Smooth muscle cell (in vitro differentiated cells): ENCODE results near the gene P2RY14. TPM values are rescaled to one million over a fixed set of nuclear protein-coding genes. Genes with fewer than 3 reads are reported as not detected.

ENCODE experiments used
- DNase-seq: peaks from one replicate; lab custom pipeline; 2025; ENCODE audit not compliant: unreplicated experiment; lab: John Stamatoyannopoulos, UW
- H2AFZ ChIP-seq: fragments of 200-600 bp; sonication (generic); 2 replicates; pipeline ENCODE4 v1.6.0; 2016; ENCODE audit warnings: antibody characterized with exemption, low read depth, mild to moderate bottlenecking
- H3F3A ChIP-seq: fragments of 200-600 bp; sonication (generic); 2 replicates; pipeline ENCODE4 v1.6.0; 2017; ENCODE audit warnings: antibody characterized with exemption, low read depth
- H3K27ac ChIP-seq: fragments of 200-600 bp; sonication (generic); 2 replicates; pipeline ENCODE4 v1.5.1; 2016; ENCODE audit warnings: low read depth, mild to moderate bottlenecking
- H3K27me3 ChIP-seq: fragments of 200-600 bp; sonication (generic); 2 replicates; pipeline ENCODE4 v1.6.1; 2016; ENCODE audit warnings: low read depth, mild to moderate bottlenecking
- H3K36me3 ChIP-seq: fragments of 200-600 bp; sonication (generic); 2 replicates; pipeline ENCODE4 v1.5.1; 2016; ENCODE audit warnings: low read depth
- H3K4me1 ChIP-seq: fragments of 200-600 bp; sonication (generic); 2 replicates; pipeline ENCODE4 v1.5.1; 2016; ENCODE audit warnings: low read depth
- H3K4me2 ChIP-seq: fragments of 200-600 bp; sonication (generic); 2 replicates; pipeline ENCODE4 v1.6.0; 2016; ENCODE audit warnings: mild to moderate bottlenecking
- H3K4me3 ChIP-seq: fragments of 200-600 bp; sonication (generic); 2 replicates; pipeline ENCODE4 v1.5.1; 2016; ENCODE audit warnings: mild to moderate bottlenecking
- H3K79me2 ChIP-seq: fragments of 200-600 bp; sonication (generic); 2 replicates; pipeline ENCODE4 v1.6.0; 2016; ENCODE audit warnings: low read depth, mild to moderate bottlenecking
- H3K9ac ChIP-seq: fragments of 200-600 bp; sonication (generic); 2 replicates; pipeline ENCODE4 v1.6.0; 2016; ENCODE audit warnings: low read depth
- H3K9me3 ChIP-seq: fragments of 200-600 bp; sonication (generic); replicated peaks from 2 replicates; pipeline ENCODE4 v1.5.1; 2016; ENCODE audit warnings: low read depth
- H4K20me1 ChIP-seq: fragments of 200-600 bp; sonication (generic); 2 replicates; pipeline ENCODE4 v1.6.0; 2016; ENCODE audit warnings: low read depth
- CTCF ChIP-seq: fragments of 200-600 bp; sonication (generic); IDR thresholded peaks from 2 replicates; pipeline ENCODE4 v1.5.1; 2017; ENCODE audit warnings: borderline replicate concordance, mild to moderate bottlenecking, antibody characterized with exemption; ENCODE audit not compliant: insufficient read depth, poor library complexity, severe bottlenecking
- WGBS: methylation state at CpG from one replicate; pipeline ENCODE4 v1.1.7; 2016; ENCODE audit warnings: low lambda C conversion rate; 5-methylcytosine and 5-hydroxymethylcytosine counted together
- polyA plus RNA-seq: library from polyadenylated mRNA; unstranded; fragments of >200 nt; fragmentation: Nextera tagmentation; extraction: Ambion mirVana; gene quantifications from 2 replicates; pipeline ENCODE4 v1.2.1, GENCODE V29; 2016
- total RNA-seq: library from RNA; depleted of rRNA; stranded (reverse); fragments of >200 nt; gene quantifications from 2 replicates; pipeline ENCODE4 v1.2.3, GENCODE V29; 2014

The P2RY14 gene
- total and polyA plus RNA-seq, 2 experiments from 2014 or later: not detected

- H3K4me2 ChIP-seq: peak within 1 kb of the TSS; percentile 69
- no peak for TF ChIP-seq CTCF
Observed at GRCh38 chr3:151316267-151316991, 38.1 kb upstream of the P2RY14 start, which contains the start of gene GPR87. Gene GPR87, minus strand, starts transcription at chr3:151316820. Its CDS starts 16,720 bp downstream, at chr3:151300100.

GRCh38 chr3:151315846-151316245 lies 37.5 kb upstream of the P2RY14 start:
- Histone ChIP-seq H3K4me3 (peak overlapping the region; percentile 43), H3K79me2 (no peaks in the 10 kb centered on the region), H3K27ac (peak overlapping the region; percentile 97), H3K4me1 (peaks cover 30% of the 10 kb centered on the region), H3F3A (peaks cover 9% of the 10 kb centered on the region), H2AFZ (no peak overlapping the region), H3K27me3 (no peaks in the 10 kb centered on the region), H3K9ac (peak overlapping the region; percentile 93), H3K4me2 (peak overlapping the region; percentile 69), H4K20me1 (no peaks in the 10 kb centered on the region), H3K36me3 (no peaks in the 10 kb centered on the region), H3K9me3 (no peaks in the 10 kb centered on the region)
- TF ChIP-seq CTCF: no peak
- DNase-seq: no peak
- 88% methylated on average over 2 of the region's 2 CpGs for WGBS

More at GRCh38 chr3:151316267-151316991, 38.1 kb upstream of the P2RY14 start, which contains the start of gene GPR87:
- Histone ChIP-seq H3K9me3 (no peaks in the 10 kb centered on the region), H3K9ac (peak within 1 kb of the TSS; percentile 93), H3K36me3 (no peaks in the 10 kb centered on the region), H3F3A (peaks cover 9% of the 10 kb centered on the region), H3K27ac (peak within 1 kb of the TSS; percentile 97), H4K20me1 (no peaks in the 10 kb centered on the region), H3K79me2 (no peaks in the 10 kb centered on the region), H3K4me1 (peaks cover 30% of the 10 kb centered on the region), H3K27me3 (no peaks in the 10 kb centered on the region), H2AFZ (no peak within 1 kb of the TSS), H3K4me3 (peak within 1 kb of the TSS; percentile 43)
- no peak for DNase-seq
- WGBS: 58% methylated on average over 7 of the region's 7 CpGs

GRCh38 chr3:151315136-151315535 lies 36.8 kb upstream of the P2RY14 start:
- WGBS: 10% methylated on average over 2 of the region's 2 CpGs
- H3K4me3 ChIP-seq: peak overlapping the region; percentile 43
- H3K27me3 ChIP-seq: no peaks in the 10 kb centered on the region
- peaks cover 9% of the 10 kb centered on the region for H3F3A ChIP-seq
- peaks cover 30% of the 10 kb centered on the region for H3K4me1 ChIP-seq
- peak overlapping the region; percentile 97 for H3K27ac ChIP-seq
- no peaks in the 10 kb centered on the region for H3K9me3 ChIP-seq
- H3K36me3 ChIP-seq: no peaks in the 10 kb centered on the region
- H2AFZ ChIP-seq: no peak overlapping the region
- H4K20me1 ChIP-seq: no peaks in the 10 kb centered on the region
- no peak for TF ChIP-seq CTCF
- H3K4me2 ChIP-seq: peak overlapping the region; percentile 69
- H3K79me2 ChIP-seq: no peaks in the 10 kb centered on the region
- peak overlapping the region; percentile 93 for H3K9ac ChIP-seq
- no peak for DNase-seq
